GM18909 (cell line): ENCODE measurements around the gene PRKG1.
"Not testable (repeated sequence)": the region's sequence is repeated elsewhere in the genome, so short reads cannot be mapped to it uniquely, and the experiment has no call there.

Experiments used
- ATAC-seq: cut with Tn5 transposase; IDR thresholded peaks from one replicate; pipeline ENCODE4 v1.9.1; 2021; ENCODE audit warnings: mild to moderate bottlenecking; ENCODE audit not compliant: unreplicated experiment, poor library complexity

PRKG1 gene

DNA sequence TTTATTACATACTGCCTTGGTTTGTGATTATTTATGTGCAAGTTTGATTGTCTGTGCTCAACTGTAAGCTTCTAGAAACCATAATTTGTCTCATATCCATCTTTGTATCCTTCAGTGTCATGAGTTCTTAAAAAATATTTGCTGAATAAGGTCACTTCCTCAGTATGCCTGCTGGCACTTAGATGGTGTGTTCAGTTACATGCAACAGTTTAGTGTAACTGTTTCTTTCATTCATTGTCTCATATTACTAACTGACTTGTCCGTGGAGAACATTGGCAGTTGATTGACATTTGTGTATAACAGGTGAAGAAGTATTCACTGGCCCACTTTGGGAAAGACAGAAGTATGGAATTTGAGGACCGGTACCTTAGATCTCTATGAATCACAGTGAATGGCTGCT lies 236.9 kb downstream of the PRKG1 start:
- no peak for ATAC-seq

- no peak for ATAC-seq
Observed at GRCh38 chr10:51312817-51313216, 238.5 kb downstream of the PRKG1 start.

DNA sequence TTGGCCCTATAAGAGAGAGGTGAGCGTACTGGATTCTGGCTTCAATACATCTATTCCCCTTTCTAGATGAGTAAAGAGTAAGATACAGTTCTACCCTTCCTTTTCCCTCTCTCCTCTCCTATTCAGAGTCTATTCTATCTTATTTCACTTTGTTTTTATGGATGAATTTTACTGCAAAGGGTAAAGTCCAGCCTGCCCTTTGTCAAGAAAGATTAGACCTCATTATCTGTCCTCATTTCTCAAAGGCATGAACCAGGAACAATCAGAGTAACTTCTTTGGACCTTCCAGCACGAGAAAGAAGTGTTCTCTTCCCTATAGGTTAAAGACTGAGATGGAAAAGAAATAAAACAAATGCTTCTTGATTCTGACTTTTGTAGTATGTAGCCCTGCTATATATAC lies 239.0 kb downstream of the PRKG1 start:
- no peak for ATAC-seq

- no peak for ATAC-seq
Observed at GRCh38 chr10:51313773-51314478, 239.6 kb downstream of the PRKG1 start.

DNA sequence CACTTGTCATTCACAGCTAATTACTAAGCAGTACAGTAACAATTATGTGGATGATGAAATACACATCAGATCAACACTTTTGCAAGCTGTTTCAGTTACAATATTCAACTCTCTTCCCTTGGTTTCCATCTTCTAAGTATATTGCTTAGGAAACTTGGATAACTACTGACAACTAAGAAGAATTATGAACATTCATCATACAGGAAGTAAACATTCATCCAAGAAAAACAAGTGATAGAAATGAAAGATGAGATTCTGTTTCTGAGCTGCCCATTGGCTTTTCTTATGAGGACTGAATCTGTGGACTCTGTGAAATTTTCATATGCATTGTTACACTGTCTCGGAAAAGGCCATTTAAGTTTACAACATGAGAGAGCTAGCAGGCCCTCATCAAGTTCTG lies 240.2 kb downstream of the PRKG1 start:
- no peak for ATAC-seq

DNA sequence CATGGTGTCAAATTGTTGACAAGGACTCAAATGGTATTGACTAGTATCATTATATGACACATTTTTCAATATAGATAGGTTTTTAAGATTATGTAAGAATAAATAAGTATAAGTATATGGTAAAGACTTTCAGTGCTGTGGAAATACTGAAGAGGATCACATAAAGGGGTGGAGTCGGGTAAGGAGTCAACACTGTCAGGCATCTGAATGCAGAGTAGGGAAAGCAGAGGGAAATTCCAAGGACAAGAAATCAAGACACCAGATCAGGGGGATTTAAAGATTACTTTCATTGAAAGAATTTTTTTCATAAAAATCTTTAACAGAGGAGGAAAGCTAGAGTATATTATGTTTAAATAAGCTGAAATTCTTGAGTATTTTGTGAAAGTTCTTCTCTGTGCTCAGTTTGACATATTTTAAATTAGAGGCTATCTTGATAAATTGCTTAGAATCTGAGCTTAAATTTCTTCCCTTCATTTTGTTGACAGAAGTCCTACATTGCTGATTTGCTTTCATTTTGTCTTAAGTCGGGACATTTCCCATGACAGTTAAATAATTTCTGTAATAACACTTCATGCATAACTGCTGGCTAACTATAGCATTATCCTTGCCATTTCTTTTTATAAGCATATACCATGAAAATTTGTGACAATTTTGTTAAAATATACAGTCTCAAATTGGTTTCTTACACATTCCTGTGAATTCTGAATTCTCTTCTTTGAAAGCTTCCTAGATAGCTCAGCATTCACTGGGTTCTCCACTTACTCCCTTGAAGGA lies 244.3 kb downstream of the PRKG1 start:
- no peak for ATAC-seq

GRCh38 chr10:51319173-51319435 lies 244.8 kb downstream of the PRKG1 start:
- no peak for ATAC-seq

- no peak for ATAC-seq
Observed at GRCh38 chr10:51321300-51321699, 247.0 kb downstream of the PRKG1 start.

DNA sequence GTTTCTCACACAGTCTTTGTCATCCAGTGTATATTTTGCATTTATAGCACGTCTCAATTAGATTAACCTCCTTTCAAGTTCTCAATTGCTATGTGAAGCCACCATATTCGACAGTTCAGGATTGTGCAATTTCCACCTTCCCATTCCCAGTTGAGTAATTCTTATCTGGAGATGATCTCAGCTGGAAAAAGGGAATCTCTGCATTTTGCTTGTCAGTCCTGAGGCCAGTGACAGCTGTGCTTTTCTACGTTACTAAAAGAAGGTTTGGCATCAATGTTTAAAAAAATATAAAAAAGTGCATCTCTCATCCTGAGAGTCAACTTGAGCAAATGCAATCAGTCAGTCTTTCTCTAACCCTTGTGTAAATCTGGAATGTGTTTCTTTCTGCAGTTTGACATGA lies 247.7 kb downstream of the PRKG1 start:
- ATAC-seq, result no peak

DNA sequence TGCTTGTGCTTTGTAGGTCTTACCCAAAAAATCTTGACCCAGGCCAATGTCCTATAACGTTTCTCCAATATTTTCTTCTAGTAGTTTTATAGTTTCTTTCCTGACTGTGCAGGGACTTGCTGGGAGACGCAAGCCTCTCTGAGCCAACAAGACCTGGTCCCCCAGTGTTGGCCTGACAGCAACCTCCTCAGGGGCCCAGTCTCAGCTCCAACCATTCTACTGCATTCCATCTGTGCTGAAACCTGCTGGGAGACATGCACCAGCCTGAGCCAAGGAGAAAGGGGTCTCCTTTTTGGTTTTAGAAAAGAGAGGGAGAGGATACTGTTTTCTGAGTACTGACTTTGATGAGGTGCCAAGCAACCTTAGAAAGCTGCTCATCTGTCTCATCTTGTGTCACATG lies 251.4 kb downstream of the PRKG1 start:
- no peak for ATAC-seq

DNA sequence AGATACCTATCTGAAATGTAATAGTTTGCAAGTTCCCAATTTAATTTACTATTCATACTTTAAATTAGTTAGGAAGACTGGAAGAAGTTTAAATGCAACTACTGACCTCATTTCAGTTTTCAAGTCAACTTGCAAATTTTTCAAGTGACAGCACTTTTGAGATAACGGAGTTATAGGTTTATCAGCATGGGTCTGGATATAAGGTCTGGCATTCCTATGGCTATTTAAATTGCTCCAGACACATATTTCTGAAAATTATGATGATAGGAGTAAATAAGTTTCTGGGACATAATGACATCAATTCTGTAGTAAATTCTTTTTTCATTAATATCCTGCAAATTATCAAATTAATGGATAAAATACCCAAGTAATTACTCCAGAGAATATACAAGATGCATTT lies 251.9 kb downstream of the PRKG1 start:
- ATAC-seq, result no peak

GRCh38 chr10:51327432-51327831 lies 253.1 kb downstream of the PRKG1 start:
- no peak for ATAC-seq

DNA sequence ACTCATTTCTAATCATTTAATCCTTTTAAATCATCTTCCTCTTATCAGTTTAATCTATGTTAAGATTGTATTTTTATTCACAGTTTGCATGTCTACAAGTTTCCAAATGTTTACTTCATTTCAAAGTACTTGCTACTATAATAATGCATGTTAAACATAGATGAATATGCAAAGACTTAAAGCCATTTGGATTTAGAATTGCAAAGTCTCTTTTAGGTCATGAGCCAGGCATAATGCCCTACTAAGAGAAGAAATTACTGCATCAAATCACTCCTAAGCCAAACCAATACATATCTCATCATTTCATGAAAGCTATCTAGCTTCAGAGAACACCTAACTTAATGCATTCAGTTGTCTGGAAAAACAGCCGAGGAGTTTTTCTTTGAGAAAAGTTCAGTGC lies 266.1 kb downstream of the PRKG1 start:
- ATAC-seq, result no peak

DNA sequence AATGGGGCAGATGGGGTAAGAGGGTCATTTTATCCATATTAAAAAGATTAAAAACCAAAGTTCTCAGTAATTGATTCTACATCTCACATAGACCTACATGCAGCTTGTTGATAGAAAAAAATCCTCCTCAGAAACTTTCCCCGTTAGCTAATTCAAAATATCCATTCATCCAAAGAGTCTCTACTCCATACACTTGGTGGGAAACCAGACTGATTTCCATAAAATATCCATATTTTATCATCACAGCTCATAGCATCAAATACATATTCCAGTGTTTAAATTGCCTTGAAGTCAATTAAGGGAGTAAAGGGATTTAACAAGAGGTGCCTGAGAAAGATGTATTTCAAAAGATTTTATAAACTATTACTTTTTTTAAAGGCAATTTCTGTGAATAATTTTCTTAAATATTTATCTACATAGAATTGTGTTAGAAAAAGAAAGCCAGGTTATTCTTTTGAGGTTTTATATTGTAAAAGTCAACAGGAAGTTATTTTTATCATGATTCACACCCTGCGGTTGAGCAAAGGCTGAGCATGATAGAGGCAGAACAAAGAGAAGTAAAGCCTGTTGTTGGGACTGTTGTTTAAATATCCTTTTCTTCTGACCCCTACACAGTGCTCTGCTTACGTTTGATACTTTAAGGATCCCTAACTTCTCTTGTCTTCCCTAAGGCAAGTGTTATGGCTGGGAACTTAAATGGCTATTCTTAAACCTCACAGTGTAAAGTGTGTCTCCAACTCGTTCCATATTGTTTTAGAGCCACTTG lies 266.7 kb downstream of the PRKG1 start:
- ATAC-seq, result no peak

DNA sequence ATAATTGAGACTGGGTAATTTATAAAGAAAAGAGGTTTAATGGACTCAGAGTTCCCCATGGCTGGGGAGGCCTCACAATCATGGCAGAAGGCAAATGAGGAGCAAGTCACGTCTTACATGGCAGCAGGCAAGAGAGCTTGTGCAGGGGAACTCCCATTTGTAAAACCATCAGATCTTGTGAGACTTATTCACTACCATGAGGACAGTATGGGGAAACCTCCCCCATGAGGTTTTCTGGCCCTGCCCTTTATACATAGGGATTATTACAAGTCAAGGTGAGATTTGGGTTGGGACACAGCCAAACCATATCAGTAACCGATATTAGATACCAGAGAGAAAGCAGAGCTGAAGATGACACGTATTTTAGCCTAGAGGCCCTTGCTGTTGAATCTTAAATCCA lies 267.5 kb downstream of the PRKG1 start:
- not testable (repeated sequence) for ATAC-seq

DNA sequence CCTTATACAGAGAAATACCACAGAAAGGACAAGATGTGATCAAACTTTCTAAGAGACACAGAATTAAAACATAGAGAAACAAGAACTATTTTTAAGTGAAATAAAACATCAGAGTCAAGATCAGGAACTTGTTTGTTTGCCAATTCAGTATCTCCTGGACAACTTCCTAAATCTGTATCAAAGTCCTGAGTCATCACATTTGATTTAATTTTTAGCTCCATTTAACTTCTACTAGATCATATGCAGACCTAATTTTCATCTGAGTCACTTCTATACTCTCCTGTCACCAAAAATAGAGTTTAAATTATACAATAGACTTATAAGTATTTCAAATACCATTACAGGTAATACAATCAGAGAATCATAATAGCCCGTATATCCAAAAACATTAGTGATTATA lies 268.1 kb downstream of the PRKG1 start:
- no peak for ATAC-seq

GRCh38 chr10:51343391-51343790 lies 269.1 kb downstream of the PRKG1 start:
- no peak for ATAC-seq

- ATAC-seq, result no peak
Observed at GRCh38 chr10:51344371-51344770, 270.1 kb downstream of the PRKG1 start.

GRCh38 chr10:51348622-51349021 lies 274.3 kb downstream of the PRKG1 start:
- no peak for ATAC-seq

DNA sequence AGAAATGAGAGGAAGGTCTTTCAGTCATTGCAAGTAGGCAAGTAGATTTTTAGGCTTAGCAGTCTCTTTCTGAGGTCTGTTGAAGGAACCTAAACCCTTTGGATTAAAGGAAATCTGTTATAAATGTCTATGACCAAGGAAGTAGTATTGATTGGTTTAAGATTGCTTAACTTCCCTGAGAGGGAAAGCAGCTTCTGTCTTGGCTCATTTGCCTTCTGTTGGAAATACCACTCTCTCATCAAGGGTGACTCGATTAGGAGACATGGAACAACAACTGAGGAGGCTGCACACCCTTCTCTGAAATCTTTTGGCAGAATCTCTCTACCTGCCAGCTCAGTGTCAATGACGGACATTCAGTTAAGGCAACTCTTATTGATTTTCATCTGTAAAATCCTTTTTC lies 282.9 kb downstream of the PRKG1 start:
- ATAC-seq, result no peak

DNA sequence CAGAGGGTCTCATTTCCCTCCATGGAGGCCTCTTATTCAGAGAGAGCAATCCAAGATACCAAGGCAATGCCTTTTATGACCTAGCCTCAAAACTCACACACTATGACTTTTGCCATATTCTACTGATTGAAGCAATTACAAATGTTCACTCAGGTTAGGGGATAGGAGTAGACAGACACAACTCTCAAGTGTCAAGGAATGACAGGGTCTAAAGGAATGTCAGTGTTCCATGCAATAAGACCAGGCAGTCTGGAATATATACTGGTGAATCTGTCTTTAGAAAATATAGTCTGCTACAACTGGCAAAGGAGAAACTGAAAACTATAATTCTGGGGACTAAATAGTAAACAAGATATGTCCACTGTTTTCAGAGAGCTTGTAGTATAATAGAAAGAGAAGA lies 283.9 kb downstream of the PRKG1 start:
- no peak for ATAC-seq

DNA sequence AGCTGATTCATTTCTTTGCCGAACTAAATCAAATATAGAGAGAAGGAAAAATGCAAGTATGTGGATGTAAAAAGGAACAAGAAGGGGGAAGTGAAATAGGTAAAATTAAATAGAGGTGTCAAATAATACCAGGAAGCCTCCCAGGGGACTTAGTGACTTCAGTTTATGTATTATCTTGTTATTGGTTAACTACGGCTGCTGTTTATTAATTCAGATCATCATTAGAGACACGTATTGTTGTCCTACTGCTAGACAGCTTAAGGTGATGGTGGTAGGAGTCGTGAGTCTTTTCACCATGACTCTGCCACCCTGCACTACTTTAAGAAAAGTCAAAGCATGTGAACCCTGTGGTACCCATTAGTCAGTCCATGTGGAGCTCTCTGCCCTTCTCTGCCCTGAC lies 289.1 kb downstream of the PRKG1 start:
- no peak for ATAC-seq
